ENCODE data around the gene ZMAT5. TPM values are rescaled to one million over a fixed set of nuclear protein-coding genes. Genes with fewer than 3 reads are reported as not detected.

Gene ZMAT5
- total RNA-seq, 6 donors from 2014 or later = 9.4 to 24.4 (median 22.4) TPM

DNA sequence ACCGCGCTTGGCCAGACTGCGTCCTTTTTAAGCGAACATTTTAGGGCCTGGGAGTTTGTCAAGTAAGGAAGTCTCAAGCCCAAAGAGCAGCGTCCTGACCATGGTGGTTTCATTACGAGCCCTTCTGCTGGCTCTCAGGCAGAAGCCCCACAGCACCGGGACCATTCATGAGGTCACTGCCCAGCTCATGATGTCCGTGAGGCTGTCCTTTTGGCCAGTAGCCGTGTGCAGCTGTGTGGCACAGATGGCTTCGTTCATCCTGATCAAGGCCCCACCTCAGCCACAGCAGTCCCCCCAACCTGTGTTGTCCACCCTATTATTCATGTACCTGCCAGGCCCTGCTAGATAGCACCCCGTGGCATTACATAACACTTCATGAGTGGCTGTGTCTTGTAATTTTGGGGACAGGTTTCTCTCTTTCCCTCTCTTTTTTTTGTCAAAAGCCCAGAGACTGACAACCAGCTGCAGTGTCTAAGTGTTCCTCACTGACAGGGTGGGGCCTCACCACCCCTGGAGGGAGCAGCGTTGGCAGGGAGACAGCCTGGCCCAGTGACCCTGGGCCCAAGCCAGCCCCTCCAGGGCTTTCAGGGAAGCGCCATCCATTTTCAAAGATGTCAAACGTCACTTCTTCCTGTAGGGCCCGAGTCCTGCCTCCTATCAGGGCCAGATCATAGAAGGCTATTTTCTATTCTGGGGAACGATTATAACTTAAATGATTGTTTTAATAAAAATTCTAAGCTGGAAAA lies 68.8 kb downstream of the ZMAT5 start:
- H3K4me3 ChIP-seq = no peak overlapping the region
- H3K4me1 ChIP-seq = peaks cover 12 to 22% (median 17%) of the 10 kb centered on the region in 4 donors
- no peaks in the 10 kb centered on the region for H3K27me3 ChIP-seq
- WGBS, 2 donors = 82 to 85% methylated on average over 16 of the region's 16 CpGs
- no peaks in the 10 kb centered on the region for H3K9me3 ChIP-seq
- H3K36me3 ChIP-seq = peaks cover 0 to 39% (median 22%) of the 10 kb centered on the region in 4 donors
- TF ChIP-seq, protein P1, sequence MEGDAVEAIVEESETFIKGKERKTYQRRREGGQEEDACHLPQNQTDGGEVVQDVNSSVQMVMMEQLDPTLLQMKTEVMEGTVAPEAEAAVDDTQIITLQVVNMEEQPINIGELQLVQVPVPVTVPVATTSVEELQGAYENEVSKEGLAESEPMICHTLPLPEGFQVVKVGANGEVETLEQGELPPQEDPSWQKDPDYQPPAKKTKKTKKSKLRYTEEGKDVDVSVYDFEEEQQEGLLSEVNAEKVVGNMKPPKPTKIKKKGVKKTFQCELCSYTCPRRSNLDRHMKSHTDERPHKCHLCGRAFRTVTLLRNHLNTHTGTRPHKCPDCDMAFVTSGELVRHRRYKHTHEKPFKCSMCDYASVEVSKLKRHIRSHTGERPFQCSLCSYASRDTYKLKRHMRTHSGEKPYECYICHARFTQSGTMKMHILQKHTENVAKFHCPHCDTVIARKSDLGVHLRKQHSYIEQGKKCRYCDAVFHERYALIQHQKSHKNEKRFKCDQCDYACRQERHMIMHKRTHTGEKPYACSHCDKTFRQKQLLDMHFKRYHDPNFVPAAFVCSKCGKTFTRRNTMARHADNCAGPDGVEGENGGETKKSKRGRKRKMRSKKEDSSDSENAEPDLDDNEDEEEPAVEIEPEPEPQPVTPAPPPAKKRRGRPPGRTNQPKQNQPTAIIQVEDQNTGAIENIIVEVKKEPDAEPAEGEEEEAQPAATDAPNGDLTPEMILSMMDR (IDR thresholded peaks at IDR 0.05) = no peak
- TF ChIP-seq POLR2A (IDR thresholded peaks at IDR 0.05) = no peak
- TF ChIP-seq EP300 (IDR thresholded peaks at IDR 0.05) = no peak
- TF ChIP-seq POLR2AphosphoS5 (IDR thresholded peaks at IDR 0.05) = no peak
- no peak for ATAC-seq (ENCODE audit: low FRiP score in 2 of 2)
- no peak overlapping the region for H3K27ac ChIP-seq
- DNase-seq = no peak

- ATAC-seq (ENCODE audit: low FRiP score in 2 of 2) (no peak), DNase-seq (peak in 1 of 2 donors; percentile 82)
- Histone ChIP-seq H3K36me3 (peaks cover 0 to 57% (median 29%) of the 10 kb centered on the region in 4 donors), H3K4me3 (no peak overlapping the region), H3K27me3 (no peaks in the 10 kb centered on the region), H3K4me1 (peaks cover 0 to under 1% (median 0%) of the 10 kb centered on the region in 4 donors), H3K27ac (no peak overlapping the region), H3K9me3 (no peaks in the 10 kb centered on the region)
- TF ChIP-seq POLR2A (IDR thresholded peaks at IDR 0.05) (no peak), EP300 (IDR thresholded peaks at IDR 0.05) (no peak), POLR2AphosphoS5 (IDR thresholded peaks at IDR 0.05) (no peak)
- TF ChIP-seq, protein P1 (IDR thresholded peaks at IDR 0.05) = no peak
- 92 to 96% methylated on average over 17 to 22 of the region's 33 CpGs for WGBS, 2 donors
Measured at GRCh38 chr22:29695129-29695926, 71.5 kb downstream of the ZMAT5 start.

GRCh38 chr22:29693671-29694070 lies 73.1 kb downstream of the ZMAT5 start:
- no peak for DNase-seq
- peaks cover 0 to 57% (median 29%) of the 10 kb centered on the region in 4 donors for H3K36me3 ChIP-seq
- peak in 1 of 2 donors; percentile 49 for ATAC-seq (ENCODE audit: low FRiP score in 2 of 2)
- TF ChIP-seq, protein P1 (IDR thresholded peaks at IDR 0.05) = no peak
- TF ChIP-seq POLR2AphosphoS5 (IDR thresholded peaks at IDR 0.05) (no peak), POLR2A (IDR thresholded peaks at IDR 0.05) (no peak), EP300 (IDR thresholded peaks at IDR 0.05) (no peak)
- H3K27me3 ChIP-seq = no peaks in the 10 kb centered on the region
- H3K4me1 ChIP-seq = no peaks in the 10 kb centered on the region
- no peak overlapping the region for H3K27ac ChIP-seq
- no peaks in the 10 kb centered on the region for H3K9me3 ChIP-seq
- 80 to 92% methylated on average over 8 to 9 of the region's 9 CpGs for WGBS, 2 donors
- H3K4me3 ChIP-seq = no peak overlapping the region

DNA sequence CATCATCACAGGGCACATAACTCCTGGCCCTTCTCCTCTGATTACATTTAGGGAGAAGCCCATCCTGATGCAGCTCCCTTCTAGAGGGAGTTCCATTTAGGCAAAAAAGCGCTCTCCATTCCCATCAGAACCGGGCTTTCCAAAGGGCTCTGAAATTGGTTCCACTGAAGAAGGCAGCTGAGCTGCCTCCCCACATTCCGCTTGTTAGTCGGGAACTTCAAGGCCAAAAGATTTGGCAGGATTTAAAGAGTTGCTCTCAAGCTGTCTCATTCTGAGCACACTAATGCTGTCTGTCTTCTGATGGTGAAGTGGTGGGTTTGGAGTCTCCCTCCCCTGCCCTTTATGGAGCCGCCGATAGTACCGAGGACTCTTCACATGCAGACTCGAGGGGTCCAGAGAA lies 73.6 kb downstream of the ZMAT5 start:
- DNase-seq = no peak
- WGBS, 2 donors = 78 to 90% methylated on average over 8 of the region's 8 CpGs
- H3K9me3 ChIP-seq = no peaks in the 10 kb centered on the region
- no peak overlapping the region for H3K4me3 ChIP-seq
- peak in 1 of 2 donors; percentile 27 for ATAC-seq (ENCODE audit: low FRiP score in 2 of 2)
- no peak for TF ChIP-seq POLR2AphosphoS5 (IDR thresholded peaks at IDR 0.05)
- no peak for TF ChIP-seq POLR2A (IDR thresholded peaks at IDR 0.05)
- no peak for TF ChIP-seq EP300 (IDR thresholded peaks at IDR 0.05)
- TF ChIP-seq, protein P1 (IDR thresholded peaks at IDR 0.05) = no peak
- peaks cover 0 to 59% (median 29%) of the 10 kb centered on the region in 4 donors for H3K36me3 ChIP-seq
- no peak overlapping the region for H3K27ac ChIP-seq
- no peaks in the 10 kb centered on the region for H3K4me1 ChIP-seq
- no peaks in the 10 kb centered on the region for H3K27me3 ChIP-seq
